NCI-H2227 treated with DMSO at 0.1 percent for 48 hours (cell line): ENCODE data around the gene SHMT2.

Source experiments
- DNase-seq: peaks from one replicate; lab custom pipeline; 2025; lab: John Stamatoyannopoulos, UW

SHMT2 gene

DNA sequence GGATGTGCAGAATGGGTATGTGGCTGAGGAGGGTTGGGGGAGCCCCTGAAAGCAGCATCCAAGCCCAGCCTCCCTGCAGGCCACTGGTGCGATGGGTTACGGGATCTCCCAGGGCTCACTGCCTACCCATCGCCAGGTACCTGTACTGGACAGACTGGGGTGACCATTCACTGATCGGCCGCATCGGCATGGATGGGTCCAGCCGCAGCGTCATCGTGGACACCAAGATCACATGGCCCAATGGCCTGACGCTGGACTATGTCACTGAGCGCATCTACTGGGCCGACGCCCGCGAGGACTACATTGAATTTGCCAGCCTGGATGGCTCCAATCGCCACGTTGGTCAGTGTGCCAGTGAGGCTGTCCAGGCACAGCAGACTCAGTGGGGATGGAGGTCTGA lies 31.2 kb upstream of the SHMT2 start:
- DNase-seq, result no peak

DNA sequence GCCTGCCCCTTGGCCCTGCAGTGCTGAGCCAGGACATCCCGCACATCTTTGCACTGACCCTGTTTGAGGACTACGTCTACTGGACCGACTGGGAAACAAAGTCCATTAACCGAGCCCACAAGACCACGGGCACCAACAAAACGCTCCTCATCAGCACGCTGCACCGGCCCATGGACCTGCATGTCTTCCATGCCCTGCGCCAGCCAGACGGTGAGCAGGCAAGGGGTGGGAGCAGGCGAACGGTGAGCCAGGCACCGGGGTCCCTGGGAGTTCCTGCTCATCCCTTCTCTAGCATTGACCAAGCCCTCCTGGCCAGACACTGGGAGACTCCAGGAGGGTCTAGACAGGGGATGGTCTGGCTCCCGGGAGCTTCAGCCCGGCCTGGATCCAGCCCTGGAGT lies 30.3 kb upstream of the SHMT2 start:
- DNase-seq, result no peak

DNA sequence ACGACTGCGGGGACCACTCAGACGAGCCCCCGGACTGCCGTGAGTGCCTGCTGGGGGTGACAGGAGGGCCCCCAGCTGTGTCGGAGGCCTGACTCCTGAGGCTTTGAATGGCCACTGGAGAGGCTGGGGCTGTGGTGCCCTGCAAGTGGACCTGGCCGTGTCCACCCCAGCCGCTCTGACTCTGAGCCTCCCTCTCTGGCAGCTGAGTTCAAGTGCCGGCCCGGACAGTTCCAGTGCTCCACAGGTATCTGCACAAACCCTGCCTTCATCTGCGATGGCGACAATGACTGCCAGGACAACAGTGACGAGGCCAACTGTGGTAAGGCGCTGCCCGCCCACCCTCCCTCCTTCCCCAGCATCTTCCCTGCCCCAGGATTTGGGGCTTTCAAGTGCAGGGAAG lies 29.0 kb upstream of the SHMT2 start:
- DNase-seq, result no peak

DNA sequence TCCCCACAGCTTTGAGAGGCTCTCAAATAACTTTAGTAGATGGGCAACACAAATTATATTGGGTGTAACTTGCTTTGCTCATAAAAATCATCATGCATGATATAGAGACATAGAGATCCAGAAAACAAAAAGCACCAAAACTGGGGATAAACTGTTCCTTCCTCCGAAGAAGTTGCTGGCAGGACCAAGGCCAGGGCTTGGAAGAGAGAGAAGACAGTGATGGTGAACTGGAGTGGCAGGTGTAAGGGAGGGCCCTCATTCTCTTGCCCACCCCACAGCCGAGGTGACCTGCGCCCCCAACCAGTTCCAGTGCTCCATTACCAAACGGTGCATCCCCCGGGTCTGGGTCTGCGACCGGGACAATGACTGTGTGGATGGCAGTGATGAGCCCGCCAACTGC lies 28.3 kb upstream of the SHMT2 start:
- no peak for DNase-seq

DNA sequence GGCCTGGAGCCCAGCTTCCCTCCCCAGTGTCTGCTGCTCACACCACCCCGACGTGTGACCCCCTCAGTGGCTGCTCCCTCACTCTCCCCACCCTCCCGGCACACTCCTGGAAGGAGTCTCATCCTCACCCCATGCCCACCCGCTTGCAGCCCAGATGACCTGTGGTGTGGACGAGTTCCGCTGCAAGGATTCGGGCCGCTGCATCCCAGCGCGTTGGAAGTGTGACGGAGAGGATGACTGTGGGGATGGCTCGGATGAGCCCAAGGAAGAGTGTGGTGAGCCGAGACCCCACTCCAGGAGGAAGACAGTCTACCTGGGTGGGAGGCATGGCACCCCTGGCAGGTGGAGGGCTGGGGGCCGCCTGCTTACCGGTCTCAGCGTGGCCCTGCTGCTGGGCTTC lies 27.9 kb upstream of the SHMT2 start:
- no peak for DNase-seq

DNA sequence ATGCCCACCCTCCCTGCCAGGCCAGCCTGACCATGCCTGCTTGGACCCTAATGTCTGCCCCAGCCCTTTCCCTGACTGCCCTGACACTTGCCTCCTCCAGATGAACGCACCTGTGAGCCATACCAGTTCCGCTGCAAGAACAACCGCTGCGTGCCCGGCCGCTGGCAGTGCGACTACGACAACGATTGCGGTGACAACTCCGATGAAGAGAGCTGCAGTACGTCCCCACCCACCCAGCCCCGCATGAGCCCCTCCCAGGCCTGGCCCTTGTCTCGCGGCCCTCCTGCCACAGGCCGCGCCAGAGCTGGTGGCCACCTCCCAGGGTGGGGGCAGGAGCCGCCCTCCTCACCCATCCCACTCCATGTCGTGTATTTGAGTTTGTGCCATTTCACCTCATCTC lies 27.2 kb upstream of the SHMT2 start:
- no peak for DNase-seq

DNA sequence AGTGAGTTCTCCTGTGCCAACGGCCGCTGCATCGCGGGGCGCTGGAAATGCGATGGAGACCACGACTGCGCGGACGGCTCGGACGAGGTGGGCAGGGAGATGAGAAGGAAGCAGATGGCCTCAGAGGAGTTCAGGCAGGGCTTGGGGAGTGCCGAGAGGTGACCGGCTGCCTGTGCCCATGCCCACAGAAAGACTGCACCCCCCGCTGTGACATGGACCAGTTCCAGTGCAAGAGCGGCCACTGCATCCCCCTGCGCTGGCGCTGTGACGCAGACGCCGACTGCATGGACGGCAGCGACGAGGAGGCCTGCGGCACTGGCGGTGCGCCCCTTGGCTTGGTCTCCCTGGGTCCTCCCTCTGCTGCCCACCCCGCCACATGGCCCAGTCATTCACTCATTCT lies 26.3 kb upstream of the SHMT2 start:
- DNase-seq, result no peak

DNA sequence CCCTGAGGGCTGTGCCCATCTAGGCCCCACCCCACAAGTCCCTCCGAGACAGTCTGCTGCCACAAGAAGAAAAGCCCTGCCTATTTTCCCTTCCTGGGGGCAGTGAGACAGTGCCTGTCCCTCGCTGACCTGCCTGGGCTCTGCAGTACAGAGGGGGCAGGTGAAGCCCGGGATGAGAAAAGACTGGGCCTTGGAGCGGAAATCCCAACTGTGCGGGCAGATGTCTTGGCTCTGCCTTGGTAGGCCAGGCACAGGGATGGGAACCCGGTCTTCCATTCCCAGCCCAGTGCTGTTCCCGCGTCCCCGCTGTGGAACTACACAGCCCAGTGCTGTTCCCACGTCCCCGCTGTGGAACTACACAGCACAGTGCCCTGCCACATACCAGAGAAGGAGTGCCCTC lies 25.7 kb upstream of the SHMT2 start:
- DNase-seq, result no peak

DNA sequence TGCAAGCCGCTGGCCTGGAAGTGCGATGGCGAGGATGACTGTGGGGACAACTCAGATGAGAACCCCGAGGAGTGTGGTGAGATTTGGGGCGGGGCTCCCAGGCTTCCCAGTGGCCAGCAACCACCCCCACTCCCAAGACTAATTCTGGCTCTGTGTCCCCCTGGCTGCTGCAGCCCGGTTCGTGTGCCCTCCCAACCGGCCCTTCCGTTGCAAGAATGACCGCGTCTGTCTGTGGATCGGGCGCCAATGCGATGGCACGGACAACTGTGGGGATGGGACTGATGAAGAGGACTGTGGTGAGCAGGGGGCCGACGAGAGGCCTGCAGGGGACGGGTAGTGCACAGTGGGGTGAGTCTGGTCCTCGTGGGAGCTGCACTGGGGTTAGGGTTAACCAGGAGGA lies 25.1 kb upstream of the SHMT2 start:
- no peak for DNase-seq

DNA sequence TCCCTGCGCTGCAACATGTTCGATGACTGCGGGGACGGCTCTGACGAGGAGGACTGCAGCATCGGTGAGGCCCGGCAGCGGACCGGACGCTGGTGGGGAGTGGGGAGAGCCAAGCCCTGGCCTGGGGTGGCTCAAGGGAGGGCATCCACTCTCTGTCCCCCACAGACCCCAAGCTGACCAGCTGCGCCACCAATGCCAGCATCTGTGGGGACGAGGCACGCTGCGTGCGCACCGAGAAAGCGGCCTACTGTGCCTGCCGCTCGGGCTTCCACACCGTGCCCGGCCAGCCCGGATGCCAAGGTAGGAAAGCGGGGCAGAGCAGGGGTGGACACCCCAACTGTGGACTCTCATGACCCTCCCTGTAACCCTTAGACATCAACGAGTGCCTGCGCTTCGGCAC lies 24.3 kb upstream of the SHMT2 start:
- no peak for DNase-seq

DNA sequence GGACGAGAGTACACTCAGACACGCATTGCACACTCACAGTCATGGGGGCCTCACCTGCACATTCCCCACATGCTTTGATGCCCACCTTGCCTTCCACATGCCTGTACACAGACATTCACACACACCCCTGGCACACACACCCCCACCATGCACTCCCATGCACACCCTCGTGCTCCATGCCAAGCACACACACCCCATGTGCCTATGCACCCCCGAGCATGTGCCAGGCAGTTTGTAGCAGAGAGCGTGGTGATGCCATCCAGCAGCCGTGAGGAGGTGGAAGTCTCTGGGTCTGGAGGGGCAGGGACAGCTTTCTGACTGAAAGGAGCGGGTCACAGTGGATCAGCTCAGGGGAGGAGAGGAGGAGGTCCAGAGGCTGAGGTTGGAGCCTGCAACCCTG lies 23.6 kb upstream of the SHMT2 start:
- DNase-seq, result no peak

DNA sequence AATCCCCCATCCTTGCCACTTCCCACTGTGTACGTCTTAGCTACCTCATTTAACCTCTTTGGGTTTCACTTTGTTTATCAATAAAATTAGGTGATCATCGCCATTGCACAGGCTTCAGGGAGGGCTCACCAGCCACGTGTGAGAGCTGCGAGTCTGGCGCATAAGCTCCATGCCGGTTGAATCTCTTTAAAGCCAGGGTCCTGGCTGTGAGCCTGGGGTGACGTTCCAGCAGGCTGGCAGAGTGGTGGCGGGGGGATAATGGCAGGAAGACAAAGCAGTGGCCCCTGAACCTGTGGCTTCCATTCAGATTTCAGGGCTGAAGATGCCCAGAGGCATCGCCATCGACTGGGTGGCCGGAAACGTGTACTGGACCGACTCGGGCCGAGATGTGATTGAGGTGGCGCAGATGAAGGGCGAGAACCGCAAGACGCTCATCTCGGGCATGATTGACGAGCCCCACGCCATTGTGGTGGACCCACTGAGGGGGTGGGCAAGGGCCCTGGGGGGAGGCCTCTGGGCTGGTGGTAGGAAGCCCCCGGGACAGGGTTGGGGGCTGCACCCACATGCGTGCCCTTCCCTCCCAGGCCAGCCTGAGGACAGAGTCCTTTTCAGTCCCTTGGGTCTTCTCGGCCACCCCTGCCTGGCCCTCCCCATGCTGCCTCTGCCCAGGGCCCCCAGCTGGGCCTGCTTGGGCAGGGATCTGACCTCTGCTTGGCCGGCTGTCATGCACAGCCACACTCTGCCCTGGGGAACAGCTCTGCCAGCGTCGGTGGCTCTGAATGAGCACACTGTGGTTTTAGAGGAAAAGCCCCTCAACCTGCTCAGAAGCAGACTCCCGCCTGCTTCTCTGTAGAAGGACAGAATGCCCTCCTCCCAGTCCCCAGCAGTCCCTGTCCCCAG lies 21.5 kb upstream of the SHMT2 start:
- DNase-seq, result no peak

DNA sequence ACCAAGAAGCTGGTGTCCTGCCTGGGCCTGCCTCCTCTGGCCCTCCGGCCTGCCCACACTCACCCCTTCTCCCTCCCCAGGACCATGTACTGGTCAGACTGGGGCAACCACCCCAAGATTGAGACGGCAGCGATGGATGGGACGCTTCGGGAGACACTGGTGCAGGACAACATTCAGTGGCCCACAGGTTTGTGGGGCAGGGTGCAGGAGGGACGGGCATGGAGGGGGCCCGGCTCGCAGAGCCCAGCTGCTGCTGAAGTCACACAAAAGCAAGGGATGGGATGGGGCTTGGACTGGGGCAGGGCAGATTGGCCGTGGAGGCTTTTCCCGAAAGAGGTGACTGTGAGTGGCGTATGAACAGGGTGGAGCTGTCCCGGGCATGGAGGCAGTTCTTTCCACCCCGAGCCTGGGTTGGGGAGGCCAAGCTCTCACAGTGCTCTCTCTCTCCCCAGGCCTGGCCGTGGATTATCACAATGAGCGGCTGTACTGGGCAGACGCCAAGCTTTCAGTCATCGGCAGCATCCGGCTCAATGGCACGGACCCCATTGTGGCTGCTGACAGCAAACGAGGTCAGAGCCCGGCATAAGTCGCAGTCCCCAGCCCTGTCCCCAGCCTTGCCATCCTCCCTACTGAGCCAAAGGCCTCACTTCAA lies 20.8 kb upstream of the SHMT2 start:
- DNase-seq, result no peak

DNA sequence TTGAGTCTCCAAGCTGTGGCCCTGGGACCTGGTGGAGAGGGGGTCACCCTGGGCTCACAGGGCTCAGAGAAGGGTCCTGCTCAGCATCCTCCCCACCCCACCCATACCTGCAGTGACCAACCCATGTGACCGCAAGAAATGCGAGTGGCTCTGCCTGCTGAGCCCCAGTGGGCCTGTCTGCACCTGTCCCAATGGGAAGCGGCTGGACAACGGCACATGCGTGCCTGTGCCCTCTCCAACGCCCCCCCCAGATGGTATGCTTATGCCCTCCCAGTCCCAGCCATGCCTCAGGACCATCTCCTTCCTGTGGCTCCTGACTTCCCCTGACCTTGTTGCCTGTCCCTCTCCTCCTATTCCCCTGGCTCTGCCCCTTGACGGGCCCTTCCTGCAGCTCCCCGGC lies 19.6 kb upstream of the SHMT2 start:
- no peak for DNase-seq

DNA sequence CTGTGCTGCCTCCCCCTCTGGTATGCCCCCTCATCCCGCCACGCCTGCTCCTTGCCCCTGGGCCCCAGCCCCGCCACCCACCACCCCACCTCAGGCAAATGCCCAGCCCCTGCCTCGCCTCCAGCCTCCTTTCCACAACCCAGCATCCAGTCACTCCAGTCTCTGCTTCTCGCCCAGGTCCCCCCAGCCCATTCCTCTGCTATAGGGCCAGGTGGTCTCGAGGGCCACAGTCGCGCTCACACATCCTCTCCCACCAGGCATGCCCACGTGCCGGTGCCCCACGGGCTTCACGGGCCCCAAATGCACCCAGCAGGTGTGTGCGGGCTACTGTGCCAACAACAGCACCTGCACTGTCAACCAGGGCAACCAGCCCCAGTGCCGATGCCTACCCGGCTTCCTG lies 19.1 kb upstream of the SHMT2 start:
- DNase-seq, result no peak

DNA sequence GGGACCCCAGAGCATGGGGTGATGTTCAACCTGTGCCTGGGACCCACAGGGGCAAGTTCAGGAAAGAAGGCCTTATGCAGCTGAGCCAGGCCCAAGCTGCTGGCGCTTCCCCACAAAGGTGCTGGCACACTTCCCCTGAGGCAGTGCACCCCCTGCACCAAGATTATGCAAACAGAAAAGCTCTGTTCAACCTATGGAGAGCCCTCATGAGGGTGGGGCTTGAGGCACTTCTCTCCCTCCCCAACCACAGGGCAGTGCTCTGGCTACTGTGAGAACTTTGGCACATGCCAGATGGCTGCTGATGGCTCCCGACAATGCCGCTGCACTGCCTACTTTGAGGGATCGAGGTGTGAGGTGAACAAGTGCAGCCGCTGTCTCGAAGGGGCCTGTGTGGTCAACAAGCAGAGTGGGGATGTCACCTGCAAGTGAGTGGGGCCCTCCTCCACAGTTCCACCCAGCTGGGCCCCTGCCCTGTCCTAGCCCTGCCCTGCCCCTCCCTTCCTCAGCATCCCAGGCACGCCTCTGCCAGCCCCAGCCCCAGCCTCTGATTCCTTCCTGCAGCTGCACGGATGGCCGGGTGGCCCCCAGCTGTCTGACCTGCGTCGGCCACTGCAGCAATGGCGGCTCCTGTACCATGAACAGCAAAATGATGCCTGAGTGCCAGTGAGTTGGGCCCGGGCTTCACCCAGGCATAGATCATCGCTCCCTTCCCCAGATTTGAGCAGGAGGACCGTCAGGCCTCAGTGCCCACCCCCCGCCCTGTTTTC lies 18.4 kb upstream of the SHMT2 start:
- no peak for DNase-seq

DNA sequence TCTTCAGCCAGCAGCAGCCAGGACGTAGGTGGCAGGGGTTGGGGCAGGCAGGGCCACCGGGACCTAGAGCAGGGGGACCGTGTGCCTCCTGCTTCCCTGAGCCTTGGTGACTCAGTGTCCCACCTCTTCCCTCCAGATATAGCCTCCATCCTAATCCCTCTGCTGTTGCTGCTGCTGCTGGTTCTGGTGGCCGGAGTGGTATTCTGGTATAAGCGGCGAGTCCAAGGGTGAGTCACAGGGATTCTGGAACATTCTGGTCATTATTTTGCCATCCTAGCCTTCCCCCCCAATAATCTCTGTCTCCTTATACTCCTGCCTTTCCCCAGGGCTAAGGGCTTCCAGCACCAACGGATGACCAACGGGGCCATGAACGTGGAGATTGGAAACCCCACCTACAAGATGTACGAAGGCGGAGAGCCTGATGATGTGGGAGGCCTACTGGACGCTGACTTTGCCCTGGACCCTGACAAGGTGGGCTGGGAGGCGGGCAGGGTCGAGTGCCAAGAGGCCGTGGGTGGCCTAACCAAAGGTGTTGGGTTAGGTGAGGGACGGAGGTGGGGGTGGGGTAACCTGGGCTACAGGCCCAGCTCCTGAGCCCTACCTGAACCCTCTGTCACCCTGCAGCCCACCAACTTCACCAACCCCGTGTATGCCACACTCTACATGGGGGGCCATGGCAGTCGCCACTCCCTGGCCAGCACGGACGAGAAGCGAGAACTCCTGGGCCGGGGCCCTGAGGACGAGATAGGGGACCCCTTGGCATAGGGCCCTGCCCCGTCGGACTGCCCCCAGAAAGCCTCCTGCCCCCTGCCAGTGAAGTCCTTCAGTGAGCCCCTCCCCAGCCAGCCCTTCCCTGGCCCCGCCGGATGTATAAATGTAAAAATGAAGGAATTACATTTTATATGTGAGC lies 17.5 kb upstream of the SHMT2 start:
- DNase-seq, result no peak

DNA sequence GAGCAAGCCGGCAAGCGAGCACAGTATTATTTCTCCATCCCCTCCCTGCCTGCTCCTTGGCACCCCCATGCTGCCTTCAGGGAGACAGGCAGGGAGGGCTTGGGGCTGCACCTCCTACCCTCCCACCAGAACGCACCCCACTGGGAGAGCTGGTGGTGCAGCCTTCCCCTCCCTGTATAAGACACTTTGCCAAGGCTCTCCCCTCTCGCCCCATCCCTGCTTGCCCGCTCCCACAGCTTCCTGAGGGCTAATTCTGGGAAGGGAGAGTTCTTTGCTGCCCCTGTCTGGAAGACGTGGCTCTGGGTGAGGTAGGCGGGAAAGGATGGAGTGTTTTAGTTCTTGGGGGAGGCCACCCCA lies 16.8 kb upstream of the SHMT2 start:
- DNase-seq, result no peak

DNA sequence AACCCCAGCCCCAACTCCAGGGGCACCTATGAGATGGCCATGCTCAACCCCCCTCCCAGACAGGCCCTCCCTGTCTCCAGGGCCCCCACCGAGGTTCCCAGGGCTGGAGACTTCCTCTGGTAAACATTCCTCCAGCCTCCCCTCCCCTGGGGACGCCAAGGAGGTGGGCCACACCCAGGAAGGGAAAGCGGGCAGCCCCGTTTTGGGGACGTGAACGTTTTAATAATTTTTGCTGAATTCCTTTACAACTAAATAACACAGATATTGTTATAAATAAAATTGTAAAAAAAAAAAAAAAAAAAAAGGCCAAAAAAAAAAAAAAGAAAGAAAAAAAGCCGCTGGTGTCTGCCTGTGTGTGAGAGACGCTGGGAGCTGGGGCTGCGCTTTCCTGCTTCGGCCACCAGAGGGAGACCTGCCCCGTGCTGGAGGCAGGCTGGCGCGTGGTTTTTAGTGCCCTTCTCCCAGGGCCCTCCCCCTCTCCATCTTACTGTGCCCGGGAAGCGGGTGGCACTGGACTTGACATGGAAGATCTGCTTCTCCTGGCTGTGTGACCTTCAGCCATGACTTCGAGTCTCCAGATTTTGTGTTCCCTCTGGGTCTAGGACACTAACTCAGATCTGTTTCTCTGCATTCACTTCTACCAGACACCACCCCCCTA lies 16.3 kb upstream of the SHMT2 start:
- peak; percentile 34 for DNase-seq

DNA sequence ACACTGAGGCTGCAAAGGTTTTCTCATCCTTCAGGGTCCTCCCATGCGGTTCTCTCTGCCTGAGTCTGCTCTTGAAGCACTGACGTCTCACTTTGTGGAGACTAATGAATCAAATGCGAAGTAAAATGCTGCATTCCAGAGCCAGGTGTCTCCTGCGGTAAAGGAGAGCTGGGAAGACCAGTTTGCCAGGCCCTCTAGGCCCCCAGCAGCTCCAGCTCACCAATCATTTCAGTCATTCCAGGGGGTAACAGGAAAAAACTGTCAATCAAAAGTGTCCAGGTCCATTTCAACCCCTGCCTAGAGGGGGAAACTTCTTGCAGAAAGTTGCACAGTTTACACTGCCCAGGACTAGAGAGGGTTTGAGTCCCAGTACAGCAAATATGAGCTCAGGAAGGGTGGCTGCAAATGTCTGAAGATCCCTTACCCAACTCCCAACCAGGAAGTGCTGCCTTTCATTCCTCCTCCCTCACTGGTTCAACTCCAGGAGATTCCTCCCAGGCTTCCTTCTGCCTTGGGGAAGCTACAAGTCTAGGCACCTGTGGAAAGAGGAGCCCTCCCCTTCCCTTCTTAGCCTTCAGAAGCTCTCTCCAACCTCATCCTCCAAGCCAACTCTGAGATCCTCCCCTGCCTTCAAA lies 15.6 kb upstream of the SHMT2 start:
- DNase-seq, result no peak

DNA sequence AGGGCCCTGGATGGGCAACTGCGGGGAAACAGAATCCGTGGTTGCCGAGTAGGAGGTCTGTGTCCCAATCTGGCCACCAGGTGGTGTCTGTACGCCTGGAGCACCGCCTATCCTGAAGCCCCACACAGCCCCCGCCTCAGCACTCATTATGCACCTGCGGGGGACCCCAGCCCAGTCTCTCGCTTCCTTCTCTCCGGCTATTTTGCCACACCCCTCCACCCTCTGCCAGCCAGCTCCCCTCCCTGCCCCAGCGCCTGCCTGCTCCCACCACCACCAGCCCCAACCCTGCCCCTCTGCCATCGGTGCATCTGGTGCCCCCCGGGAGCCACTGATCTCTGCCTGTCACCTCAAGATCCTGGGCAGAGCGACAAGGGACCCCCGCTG lies 15.1 kb upstream of the SHMT2 start:
- peak; percentile 36 for DNase-seq
